NCI-H1048 (cell line): ENCODE results near the gene MAGI1.
"Not testable (repeated sequence)": the region's sequence is repeated elsewhere in the genome, so short reads cannot be mapped to it uniquely, and the experiment has no call there.

Experiments used
- DNase-seq: peaks from one replicate; lab custom pipeline; 2025; lab: John Stamatoyannopoulos, UW

Gene MAGI1

GRCh38 chr3:65524584-65524983 lies 514.1 kb downstream of the MAGI1 start:
- DNase-seq = no peak

DNA sequence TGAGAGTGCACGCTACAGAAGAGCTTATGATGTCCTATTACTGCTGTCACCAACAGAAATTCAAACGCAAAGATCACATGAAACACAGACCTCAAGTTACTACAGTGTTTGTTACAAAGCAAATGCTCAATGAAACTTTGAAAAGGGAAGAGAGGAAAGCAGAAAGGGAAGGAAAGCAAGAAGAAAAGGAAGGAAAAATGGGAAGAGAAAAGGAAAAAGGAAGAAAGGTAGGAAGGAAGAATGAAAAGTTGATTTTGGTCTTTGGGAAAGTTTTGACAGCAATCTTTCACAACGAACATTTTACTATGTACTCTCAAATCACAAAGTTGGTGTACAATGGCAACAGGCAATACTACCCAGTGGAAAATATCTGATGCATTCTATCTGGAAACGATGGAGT lies 514.8 kb downstream of the MAGI1 start:
- no peak for DNase-seq

DNA sequence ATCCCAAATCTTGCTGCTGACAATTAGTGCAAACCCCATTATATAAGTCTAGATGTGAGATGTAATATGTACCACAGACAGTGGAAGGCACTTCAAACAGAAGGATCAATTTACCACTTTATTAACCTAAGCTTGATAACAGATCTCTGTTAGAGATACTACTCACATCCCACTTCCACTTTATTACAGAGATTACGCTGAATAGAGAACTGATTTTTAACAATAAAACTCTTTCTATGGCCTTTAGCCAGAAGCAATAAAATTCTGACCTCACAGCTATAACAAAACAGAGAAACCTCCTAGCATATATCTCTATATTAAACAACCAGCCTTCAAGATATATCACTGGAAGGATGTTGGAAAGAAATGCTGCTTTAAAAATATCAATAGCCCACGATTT lies 517.7 kb downstream of the MAGI1 start:
- no peak for DNase-seq

- no peak for DNase-seq
These were observed 521.7 kb downstream of the MAGI1 start for GRCh38 chr3:65516998-65517397.

- not testable (repeated sequence) for DNase-seq
These were observed 524.4 kb downstream of the MAGI1 start for GRCh38 chr3:65514317-65514716.

DNA sequence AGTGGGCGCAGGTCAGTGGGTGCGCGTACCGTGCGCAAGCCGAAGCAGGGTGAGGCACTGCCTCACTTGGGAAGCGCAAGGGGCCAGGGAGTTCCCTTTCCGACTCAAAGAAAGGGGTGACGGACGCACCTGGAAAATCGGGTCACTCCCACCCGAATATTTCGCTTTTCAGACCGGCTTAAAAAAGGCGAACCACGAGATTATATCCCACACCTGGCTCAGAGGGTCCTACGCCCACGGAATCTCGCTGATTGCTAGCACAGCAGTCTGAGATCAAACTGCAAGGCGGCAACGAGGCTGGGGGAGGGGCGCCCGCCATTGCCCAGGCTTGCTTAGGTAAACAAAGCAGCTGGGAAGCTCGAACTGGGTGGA lies 529.3 kb downstream of the MAGI1 start:
- not testable (repeated sequence) for DNase-seq

- DNase-seq = no peak
These were observed 529.8 kb downstream of the MAGI1 start for GRCh38 chr3:65508750-65509422.

GRCh38 chr3:65507437-65507836 lies 531.3 kb downstream of the MAGI1 start:
- no peak for DNase-seq

DNA sequence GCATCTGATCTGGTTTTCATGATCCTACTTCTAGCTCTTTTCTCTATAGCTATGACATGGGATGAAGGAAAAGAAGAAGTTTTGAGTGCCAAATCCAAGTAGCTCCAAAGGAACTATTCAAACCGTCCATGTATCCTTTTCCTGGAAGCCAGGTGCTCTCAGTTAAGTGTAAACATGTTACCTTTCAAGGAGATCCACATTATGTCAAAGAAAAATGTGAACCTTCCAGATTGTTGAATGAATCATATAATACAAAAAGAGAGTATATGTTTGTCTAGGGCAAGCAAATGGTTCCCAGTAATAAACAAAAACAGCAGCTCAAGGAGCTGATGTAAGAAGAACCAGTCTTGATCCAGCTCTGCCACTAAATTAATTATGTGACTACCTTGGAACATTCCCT lies 534.9 kb downstream of the MAGI1 start:
- DNase-seq = no peak

- DNase-seq = no peak
These were observed 536.2 kb downstream of the MAGI1 start for GRCh38 chr3:65502526-65502925.

DNA sequence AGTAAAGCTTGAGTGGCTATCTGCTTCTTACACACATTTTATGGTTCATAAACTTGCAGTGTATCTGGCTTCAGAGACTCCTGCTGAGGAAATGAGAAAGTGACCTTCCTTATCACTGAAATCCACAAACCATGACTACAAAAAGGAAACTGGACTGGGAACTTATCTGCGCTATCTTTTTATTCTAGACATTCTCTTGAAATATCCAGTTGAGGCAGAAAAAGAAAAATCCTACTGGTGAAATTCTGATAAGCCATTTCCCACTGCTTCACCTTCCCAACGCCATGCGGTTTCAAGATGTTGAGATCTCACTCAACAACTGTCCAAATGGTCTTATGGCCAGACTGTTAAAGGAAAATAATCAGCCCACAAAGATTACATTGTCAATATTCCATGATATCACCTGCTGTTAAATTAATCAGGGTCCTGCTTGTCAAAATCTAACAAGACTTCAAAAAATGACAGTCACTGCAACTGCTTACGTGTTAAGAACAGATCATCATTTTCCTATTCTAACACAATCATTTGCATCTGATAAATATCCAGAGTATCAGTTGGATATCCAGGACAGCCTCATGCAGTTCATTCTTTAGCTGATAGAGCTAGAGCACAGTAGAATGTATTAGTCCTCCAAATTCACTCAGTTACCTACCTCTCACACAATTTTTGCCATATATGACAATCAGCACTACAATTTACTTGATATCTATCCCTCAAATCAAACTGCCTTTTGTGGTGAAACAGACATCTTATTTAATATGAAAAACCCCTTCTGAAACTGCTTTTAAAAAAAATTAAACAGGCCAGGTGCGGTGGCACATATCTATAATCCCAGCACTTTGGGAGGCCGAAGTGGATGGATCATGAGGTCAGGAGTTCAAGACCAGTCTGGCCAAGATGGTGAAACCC lies 538.1 kb downstream of the MAGI1 start:
- DNase-seq = no peak

DNA sequence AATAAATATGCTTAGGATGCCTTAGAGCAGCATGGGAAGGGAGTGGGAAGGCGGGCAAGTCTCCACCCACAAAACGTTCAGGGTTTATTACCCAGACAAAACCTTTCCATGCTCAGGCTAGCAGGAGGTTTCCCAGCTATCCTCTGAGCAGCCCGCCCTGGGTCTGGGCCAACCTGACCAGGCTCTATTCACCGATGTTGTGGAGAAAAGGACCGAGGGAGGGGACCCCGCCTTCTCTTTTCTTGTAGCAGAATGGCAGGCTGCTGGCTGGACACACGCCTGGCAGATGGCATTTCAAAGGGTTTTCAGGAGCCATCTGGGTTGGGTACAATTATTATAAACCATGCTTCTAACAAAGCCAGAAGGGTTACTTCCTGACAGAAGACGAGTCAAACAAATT lies 540.9 kb downstream of the MAGI1 start:
- no peak for DNase-seq

- DNase-seq = no peak
These were observed 541.5 kb downstream of the MAGI1 start for GRCh38 chr3:65497236-65497635.

GRCh38 chr3:65493938-65494337 lies 544.8 kb downstream of the MAGI1 start:
- DNase-seq = no peak

- DNase-seq = no peak
These were observed 545.3 kb downstream of the MAGI1 start for GRCh38 chr3:65493371-65493882.

- DNase-seq = no peak
These were observed 546.5 kb downstream of the MAGI1 start for GRCh38 chr3:65492249-65492648.

GRCh38 chr3:65490114-65490513 lies 548.6 kb downstream of the MAGI1 start:
- DNase-seq = no peak

GRCh38 chr3:65489253-65489652 lies 549.5 kb downstream of the MAGI1 start:
- DNase-seq = no peak

GRCh38 chr3:65485826-65486469 lies 552.8 kb downstream of the MAGI1 start:
- DNase-seq = no peak

- DNase-seq = no peak
These were observed 553.8 kb downstream of the MAGI1 start for GRCh38 chr3:65484964-65485363.

- DNase-seq = peak; percentile 42
These were observed 555.2 kb downstream of the MAGI1 start for GRCh38 chr3:65483480-65483879.

DNA sequence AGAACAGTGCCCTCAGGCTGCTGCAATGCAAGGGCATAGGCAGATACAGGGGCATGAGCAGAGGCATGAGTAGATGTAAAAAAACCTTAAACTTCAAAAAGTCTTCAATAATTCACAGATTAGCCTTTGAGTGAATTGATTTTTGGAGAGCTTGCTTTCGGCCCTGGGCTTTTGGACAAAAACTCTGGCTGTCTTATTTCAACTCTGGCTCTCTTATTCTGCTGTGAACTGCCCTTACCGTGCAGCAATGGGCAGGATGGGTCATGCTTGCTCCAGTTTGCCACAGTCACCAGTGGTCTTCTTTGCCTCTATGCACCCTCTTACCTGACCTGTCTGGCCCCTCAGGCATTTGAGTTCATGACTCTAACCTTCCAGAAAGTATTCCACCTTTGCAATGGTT lies 555.7 kb downstream of the MAGI1 start:
- no peak for DNase-seq

DNA sequence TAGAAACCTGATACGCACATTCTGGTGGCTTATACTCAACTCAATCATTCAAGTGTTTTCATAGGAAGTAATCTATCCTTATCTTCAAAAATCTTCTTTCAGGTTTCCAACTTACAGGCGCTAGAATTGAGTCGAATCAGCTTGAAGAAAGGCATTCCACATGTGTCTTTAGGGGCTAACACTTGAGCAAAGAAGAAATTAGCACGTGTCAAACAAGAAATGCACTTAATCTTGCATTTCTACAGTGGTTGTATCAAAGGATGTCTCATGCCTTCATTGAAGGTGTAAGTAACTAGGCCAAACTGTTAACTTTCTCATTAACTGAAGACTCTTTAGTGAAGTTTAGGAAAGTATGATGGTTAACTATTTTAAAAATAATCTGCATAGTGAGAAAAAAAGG lies 557.6 kb downstream of the MAGI1 start:
- DNase-seq = no peak
